HG03066 (cell line): ENCODE results near the gene FCN3.
"Not testable (repeated sequence)": the region's sequence is repeated elsewhere in the genome, so short reads cannot be mapped to it uniquely, and the experiment has no call there.

Source experiments
- ATAC-seq: cut with Tn5 transposase; IDR thresholded peaks from one replicate; pipeline ENCODE4 v1.9.1; 2021; ENCODE audit warnings: low read depth; ENCODE audit not compliant: unreplicated experiment

The FCN3 gene

DNA sequence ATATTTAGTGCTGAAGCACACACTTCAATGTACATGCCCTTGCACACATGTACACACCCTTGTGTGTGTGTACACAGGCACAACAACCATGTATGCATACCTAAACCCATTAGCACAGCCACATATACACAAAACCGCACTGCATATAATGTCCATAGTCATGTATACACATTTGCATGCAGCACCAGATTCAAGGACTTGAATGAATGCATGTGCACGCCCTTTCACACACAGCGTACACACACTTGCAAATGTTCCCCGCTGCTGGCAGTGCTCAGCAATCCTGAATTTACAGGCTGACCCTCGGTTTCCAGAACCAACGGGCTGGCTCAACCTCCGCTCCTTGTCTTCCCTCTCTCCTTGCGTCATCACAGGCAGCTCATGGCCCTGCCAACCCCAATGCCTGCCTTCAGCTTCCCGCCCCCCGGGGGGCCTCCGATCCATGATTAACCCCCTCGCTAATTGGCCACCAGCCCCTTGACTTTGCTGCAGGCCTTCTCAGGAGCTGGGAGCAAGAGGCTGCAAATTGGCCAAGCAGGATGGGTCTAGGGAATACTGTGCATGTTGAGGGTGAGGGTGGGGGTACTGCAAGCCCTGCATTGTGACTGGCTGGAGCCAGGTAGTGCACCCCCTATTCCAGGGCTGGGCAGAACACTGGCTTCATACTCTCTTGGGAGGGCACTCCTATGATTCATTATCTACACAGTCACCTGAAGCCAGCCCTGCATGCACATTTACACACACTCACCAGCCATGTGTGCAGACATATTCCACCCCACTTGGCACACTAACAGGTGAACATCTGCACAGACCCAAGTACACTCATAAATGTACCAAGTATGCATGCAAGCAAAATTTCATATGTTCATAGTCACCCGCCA is 25.7 kb upstream of the FCN3 start:
- ATAC-seq = no peak

DNA sequence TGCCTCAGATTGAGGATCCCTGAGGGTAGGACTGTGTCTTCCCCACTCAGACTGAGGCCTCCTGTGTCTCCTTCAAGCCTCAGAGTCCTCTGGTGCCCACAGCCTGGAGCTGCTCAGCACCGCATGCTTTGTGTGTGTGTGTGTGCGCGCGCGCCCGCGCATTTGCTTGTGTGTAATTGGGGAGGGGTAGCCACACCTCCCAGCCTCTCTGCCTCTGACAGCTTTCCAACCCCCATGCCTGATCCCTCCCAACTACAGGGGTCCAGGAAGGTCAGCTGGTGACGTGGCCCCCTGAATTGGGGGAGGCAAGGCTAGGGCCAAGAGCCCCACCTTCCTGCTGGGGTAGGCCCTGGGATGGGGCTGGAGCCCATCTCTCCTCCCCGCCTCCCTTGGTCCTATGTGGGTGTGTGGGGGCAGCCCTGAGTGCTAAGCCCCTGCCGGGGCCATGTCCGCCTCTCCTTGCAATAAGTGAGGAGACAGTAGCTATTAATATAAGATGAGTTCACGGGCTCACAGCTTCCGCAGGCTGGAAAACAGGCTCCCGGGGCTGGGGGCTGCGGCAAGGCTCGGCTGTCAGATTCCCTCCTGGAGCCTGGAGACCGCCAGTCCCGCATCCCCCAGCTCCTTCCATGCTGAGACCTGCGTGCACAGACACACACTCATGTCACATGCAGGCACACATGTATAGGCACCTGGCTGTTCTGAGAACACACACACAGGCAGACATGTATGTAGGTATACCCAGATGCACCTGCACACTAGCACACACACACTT is 24.8 kb upstream of the FCN3 start:
- no peak for ATAC-seq

DNA sequence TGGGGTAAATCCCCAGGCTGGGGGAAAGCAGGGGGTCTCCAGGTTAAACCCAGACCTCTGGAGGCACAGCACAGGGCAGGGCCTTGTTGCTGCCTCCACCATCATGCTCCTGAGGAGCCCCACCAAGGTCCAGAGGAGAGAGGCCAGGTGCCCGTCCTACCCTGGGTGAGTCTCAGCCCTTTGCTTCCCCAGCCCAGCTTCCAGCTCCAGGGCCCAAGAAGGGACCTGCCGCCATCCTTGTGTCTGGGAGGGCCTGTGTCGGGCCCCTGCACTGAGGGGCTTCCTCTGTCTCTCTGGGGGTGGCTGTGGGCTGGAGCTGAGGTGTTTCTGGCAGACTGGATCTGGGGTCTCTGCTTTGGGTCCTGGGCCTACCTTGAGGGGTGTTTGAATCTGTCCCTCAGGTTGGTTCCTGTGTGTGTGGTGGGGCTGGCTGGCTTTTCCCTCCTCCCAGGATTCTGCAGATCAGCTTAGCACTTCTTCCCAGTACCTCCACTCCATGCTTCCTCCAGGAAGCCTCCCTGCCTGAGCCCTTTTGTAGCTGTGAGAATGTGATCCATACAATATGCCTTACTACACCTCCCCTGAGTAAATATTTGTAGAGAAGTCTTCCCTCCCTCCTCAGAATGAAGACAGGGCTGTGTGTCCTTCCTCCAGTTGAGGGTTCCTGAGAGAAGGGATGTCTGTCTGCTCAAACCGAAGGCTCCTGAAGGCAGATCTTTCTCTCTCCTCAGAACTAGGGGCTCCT is 24.0 kb upstream of the FCN3 start:
- ATAC-seq = no peak

DNA sequence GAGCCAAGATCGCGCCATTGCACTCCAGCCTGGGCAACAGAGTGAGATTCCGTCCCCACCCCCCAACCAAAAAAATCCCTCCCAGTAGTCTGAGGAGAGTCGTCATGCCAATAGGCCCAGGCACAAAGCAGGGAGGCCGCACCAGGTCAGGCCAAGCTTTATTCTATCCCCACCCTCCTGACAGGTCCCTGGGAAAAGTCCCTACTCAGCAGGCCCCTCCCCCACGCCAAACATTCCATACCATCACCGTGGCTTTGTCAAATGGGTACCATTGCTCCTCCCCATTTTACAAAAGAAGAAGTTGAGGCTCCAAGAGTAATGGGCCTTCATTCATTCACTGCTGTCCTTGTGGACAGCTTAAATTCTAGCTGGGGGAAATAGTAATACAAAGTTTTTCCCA is 23.1 kb upstream of the FCN3 start:
- no peak for ATAC-seq

DNA sequence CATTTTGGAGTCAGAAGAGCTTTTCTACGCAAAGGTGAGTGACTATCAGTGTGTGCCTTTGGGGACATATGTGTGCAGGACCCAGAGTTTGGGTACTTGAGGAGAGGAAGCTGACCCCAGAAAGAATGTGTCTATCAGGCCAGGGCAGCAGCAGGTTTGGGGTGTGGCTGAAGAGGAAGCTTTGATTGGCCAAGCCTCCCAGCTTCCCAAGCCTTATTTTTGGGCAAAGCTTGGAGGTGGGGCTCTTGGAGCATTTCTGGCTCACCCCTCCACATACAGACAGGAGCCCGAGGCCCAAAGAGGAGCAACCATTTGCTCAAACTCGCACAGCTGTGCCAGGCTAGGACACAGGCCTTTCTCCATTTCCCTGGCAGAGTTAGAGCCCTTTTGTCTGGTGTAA is 22.5 kb upstream of the FCN3 start:
- ATAC-seq = no peak

DNA sequence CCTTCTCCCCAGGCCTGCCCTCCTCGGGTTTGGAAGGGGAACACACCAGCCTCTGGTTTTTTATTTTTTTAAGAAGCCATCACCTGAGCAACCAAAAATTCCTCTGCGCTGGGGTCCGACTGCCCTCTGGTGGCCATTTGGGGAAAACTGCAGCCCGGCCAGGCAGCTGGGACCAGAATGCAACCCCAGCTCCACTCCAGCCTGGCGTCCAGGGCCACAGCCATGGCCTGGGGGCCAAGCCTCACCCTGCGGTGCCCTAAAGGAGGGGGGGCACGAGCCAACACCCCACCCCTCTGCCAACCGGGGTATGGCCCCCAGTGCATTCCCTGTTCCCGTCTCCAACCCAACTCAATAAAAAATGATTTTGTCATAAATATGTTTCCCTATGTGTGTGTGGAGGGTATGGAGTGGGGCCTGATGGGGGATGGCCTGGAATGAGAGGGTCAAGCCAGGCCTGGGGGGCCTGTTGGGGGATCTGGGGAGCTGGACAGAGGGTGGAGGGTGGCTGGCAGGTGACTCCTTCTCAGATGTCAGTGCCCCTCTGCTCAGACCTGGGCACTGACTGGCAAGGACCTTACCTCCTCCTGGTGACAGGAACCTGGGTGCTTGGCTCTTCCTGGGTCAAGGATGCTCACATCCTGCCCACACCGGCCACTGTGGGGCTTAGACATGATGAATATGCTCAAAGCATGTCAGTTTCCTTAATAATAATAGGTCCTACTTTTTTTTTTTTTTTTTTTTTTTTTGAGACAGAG is 21.0 kb upstream of the FCN3 start:
- no peak for ATAC-seq

DNA sequence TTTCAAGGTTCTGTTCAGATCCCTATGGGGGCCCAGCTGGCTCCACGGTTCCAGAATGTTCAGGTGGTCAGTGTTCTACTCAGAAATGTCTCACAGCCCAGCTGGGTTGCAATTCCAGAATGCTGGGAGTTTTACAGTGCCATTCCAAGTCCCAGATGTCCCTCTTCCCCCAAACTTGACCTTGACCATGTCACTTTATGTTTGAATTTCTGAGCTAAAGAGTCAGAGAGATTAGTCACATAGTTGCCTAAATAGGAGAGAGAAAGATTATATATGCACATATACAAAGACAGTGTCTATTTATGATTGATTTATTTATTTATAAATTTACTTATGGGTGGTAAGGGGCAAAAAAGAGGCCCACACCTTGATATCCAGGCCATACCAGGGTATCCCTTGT is 20.3 kb upstream of the FCN3 start:
- ATAC-seq = no peak

DNA sequence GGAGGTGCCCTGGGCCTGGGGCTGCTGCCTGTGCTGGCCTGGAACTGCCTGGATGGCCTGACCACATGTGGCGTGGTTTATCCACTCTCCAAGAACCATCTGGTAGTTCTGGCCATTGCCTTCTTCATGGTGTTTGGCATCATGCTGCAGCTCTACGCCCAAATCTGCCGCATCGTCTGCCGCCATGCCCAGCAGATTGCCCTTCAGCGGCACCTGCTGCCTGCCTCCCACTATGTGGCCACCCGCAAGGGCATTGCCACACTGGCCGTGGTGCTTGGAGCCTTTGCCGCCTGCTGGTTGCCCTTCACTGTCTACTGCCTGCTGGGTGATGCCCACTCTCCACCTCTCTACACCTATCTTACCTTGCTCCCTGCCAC is 19.6 kb upstream of the FCN3 start:
- ATAC-seq = no peak

DNA sequence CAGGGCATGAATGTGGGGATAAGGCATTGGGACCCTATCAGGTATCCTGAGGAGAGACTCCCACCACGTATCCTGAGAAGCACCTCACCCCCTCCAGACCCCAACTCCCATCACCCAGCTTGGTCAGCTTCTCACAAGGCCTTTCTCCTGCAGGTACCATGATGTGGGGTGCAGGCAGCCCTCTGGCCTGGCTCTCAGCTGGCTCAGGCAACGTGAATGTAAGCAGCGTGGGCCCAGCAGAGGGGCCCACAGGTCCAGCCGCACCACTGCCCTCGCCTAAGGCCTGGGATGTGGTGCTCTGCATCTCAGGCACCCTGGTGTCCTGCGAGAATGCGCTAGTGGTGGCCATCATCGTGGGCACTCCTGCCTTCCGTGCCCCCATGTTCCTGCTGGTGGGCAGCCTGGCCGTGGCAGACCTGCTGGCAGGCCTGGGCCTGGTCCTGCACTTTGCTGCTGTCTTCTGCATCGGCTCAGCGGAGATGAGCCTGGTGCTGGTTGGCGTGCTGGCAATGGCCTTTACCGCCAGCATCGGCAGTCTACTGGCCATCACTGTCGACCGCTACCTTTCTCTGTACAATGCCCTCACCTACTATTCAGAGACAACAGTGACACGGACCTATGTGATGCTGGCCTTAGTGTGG is 19.1 kb upstream of the FCN3 start:
- no peak for ATAC-seq

DNA sequence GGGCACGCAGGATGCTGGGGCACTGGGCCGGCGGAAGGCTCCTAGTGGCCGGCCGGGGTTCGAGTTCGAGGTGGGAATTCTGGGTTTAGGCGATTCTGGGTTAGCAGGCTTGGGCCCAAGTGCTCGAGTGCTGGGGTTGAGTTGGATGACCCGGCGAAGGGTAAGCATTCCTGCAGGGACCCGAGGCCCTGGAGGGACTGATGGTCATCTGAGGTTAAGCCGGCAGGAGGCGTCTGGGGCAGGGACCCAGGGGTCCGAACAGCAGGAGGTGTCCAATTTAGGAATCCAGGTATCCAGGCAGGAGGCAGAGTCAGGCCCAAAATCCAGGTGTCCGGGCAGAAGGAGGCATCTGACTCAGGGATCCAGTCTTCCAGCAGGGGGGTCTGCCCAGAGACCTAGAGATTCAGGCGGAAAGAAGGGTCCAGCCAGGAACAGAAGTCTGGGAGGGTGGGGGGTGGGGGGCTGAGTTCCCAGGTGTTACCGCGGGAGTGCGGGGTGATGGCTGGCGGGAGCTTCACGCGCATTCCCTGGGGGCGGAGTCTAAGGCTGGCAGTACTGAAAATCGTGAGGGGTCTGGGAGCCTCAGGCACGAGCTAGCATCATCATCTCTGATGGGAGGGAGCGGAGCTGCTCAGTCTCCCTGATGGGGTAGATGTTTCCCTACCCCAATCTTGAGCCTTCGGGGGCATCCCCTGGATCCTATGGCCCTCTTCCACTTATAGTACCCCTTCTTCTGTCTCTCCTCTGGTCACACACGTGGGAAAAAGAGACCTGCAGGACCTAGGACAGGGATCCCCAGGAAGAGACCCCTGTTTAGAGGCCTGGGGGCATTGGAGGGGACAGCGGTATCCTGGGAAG is 18.4 kb upstream of the FCN3 start:
- peak; percentile 20 for ATAC-seq

DNA sequence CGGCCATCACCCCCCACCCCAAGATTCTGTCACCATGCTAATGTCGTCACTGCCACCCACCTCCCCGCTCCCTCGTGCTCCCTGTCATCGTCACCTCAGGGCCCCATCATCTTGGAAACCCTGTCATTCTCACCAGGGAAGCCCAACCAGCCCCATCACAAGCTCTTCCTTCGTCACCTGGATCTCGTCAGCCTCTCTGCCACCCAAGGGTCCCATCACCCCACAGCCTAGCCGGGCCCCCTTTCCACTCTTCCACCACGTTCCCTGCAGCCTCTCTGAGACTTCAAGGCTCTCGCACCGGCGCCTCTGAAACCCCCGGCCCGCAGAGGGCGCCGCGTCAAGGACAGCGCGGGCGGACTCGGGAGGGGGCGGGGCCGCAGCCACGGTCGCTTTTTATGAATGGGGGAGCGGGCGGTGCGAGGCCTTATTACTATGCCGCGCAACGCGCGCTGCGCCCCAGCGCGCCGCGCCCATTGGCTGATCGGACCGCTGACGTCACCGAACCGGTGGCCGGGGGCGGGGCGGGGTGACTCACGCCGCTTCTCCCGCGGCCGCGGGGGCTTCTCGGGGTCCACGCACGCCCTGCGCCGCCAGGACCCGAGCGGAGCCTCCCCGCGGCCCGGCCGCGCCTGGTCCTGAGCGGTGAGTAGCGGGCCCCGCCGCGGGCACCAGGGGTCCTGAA is 17.6 kb upstream of the FCN3 start, which contains the start of gene GPR3:
GPR3 (plus strand) TSS at position 527 of the 682 bp plus-strand sequence. CDS start 1,177 bp downstream, outside the sequence.
- peak; percentile 73 for ATAC-seq

DNA sequence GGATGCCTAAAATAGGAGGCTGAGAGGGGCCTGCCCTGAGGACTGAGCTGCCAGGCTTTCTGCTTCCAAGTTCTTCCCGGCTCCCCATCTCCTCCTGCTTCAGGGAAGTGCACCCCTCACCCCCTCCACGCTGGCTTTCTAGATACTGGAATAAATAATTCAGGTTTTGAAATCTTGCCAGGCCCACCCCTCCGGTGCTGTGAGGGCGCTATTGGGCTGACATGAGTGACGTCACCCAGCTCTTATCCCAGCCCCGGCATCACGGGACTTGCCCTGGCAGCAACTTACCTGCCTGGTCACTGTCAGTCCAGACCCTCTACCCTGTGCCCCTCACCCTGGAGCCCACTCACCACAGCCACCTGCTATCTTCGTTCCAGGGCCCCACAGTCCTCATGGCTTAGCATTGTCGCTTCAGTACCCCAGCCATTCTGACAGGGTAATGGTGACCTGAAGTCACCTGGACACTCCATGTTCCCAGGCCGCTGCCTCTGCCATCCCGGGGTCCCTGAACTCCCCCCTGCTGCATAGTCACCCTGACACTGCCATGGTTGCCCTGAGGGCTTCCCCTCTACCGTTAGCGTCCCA is 17.0 kb upstream of the FCN3 start:
- ATAC-seq = no peak

DNA sequence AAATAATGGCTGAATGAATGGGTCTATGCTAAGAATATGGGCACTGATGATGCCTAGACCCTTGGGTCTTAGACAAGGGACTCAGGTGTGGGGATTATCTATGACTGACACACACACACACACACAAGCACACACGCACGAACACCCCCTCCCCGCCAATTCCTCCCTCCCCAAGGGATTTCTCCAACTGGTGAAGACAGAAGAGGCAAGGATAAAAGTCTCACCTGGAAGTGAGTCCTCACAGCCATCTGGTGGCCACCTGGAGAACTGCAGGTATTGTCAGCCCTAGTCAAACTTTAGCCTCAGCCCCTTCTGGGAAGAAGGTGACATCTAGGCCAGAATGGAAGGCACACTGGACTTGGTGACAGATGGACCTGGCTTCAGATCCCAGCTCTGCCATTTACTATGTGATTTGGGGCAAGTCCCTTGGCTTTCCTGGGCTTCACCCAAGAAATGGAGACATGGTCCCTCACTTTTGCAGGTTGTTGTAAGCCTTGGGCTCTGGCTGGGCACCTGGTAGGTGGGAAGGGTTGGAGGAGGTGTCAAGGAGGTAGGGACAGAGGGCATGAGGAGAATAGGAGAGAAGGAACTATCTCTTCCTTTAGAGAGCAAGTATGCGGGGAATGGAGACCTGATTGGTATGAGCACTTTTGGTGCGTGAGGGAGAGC is 13.8 kb upstream of the FCN3 start:
- no peak for ATAC-seq

DNA sequence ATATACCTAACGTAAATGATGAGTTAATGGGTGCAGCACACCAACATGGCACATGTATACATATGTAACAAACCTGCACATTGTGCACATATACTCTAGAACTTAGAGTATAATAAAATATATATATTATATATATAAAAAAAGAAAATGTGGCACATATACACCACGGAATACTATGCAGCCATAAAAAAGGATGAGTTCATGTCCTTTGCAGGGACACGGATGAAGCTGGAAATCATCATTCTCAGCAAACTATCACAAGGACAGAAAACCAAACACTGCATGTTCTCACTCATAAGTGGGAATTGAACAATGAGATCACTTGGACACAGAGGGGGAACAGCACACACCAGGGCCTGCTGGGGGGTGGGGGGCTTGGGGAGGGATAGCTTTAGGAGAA is 10.2 kb upstream of the FCN3 start:
- not testable (repeated sequence) for ATAC-seq

DNA sequence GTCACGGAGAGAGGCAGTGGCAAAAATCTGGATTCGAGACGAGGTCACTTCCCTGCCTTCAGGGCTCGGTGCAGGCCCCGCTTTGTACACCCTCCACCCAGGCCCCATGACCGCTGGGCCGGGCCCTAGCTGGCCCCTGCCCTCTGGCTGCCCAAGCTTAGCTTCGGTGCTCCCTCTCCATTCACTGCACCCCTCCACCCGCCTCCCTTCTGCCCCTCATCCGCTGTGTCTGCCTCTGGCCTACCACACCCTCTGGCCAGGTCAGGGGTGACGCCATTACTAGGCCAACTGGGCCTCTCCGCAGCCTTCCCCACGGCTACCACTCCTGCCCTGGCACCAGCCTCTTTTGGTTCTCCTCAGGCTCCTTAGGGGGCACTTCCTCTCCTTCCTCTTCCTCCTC is 9.0 kb upstream of the FCN3 start:
- no peak for ATAC-seq

DNA sequence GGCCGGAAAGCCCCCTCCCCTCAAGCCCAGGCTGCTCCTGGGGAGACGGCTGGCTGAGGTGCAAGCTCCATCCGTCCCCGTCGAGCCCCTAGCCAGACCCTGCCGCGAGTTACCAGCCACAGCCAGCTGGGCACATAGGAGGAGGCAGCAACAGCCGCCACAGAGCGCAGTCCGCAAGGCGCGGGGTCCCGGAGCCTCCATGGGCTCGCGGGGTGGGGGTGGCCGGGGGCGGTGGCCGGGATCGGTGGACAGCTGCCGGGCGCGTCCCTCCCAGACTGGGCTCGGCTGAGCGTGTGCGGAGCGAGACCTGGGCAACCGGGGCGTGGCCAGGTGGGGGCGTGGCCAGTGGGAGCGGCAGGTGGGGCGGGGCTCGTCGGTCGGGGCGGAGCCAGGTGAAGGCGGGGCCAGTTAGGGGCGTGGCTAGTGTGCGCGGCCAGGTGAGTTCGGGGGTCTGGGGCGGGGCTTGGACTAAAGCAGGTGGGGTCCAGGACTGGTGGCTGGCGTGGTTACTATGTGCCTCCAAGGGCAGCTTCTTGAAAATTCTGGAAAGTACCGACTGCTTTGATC is 8.5 kb upstream of the FCN3 start, which contains the start of gene CD164L2:
CD164L2 (minus strand) TSS at position 295 of the 567 bp plus-strand sequence; CDS start at position 201, 94 bp downstream.
- ATAC-seq = no peak
